HEK293T (cell line): ENCODE measurements around the gene CAMK2D.

ENCODE experiments used
- CTCF ChIA-PET: fragments of 350-600 bp; formaldehyde crosslinking; extraction: SDS; loops from one replicate; lab custom pipeline; 2021; ENCODE audit warnings: antibody characterized with exemption, inconsistent platforms; lab: Yijun Ruan, JAX
- POLR2A ChIA-PET: fragments of 350-600 bp; formaldehyde crosslinking; extraction: SDS; loops from one replicate; lab custom pipeline; 2020; ENCODE audit warnings: antibody characterized with exemption, inconsistent platforms; lab: Yijun Ruan, JAX
- DNase-seq: peaks from one replicate; pipeline ENCODE4 v3.0.0; 2012; ENCODE audit warnings: mixed read lengths; ENCODE audit errors: extremely low spot score
- ARNT ChIP-seq: fragments of 450-650 bp; IDR thresholded peaks from 2 replicates; pipeline ENCODE4 v1.6.1; 2017; ENCODE audit warnings: mild to moderate bottlenecking
- BHLHE40 ChIP-seq: fragments of 450-650 bp; IDR thresholded peaks from 2 replicates; pipeline ENCODE4 v1.6.1; 2016; ENCODE audit warnings: mild to moderate bottlenecking, moderate library complexity, borderline replicate concordance
- CTBP1 ChIP-seq: fragments of 450-650 bp; IDR thresholded peaks from 2 replicates; pipeline ENCODE4 v1.6.1; 2016; ENCODE audit warnings: borderline replicate concordance
- ELF4 ChIP-seq: fragments of 450-650 bp; IDR thresholded peaks from 2 replicates; pipeline ENCODE4 v1.6.1; 2017; ENCODE audit warnings: antibody characterized with exemption
- FOXA1 ChIP-seq: fragments of 450-650 bp; IDR thresholded peaks from 2 replicates; pipeline ENCODE4 v1.6.1; 2016; ENCODE audit warnings: mild to moderate bottlenecking
- FOXK2 ChIP-seq: fragments of 450-650 bp; IDR thresholded peaks from 2 replicates; pipeline ENCODE4 v1.6.1; 2016; ENCODE audit warnings: mild to moderate bottlenecking
- FOXM1 ChIP-seq: fragments of 450-650 bp; IDR thresholded peaks from 2 replicates; pipeline ENCODE4 v1.6.1; 2017; ENCODE audit warnings: mild to moderate bottlenecking, borderline replicate concordance
- HDGF ChIP-seq: fragments of 450-650 bp; IDR thresholded peaks from 2 replicates; pipeline ENCODE4 v1.6.1; 2017; ENCODE audit warnings: antibody characterized with exemption, borderline replicate concordance
- L3MBTL2 ChIP-seq: fragments of 450-650 bp; conservative IDR thresholded peaks from 2 replicates; pipeline ENCODE4 v1.6.1; 2016; ENCODE audit warnings: mild to moderate bottlenecking
- LEF1 ChIP-seq: fragments of 450-650 bp; IDR thresholded peaks from 2 replicates; pipeline ENCODE4 v1.6.1; 2017; ENCODE audit warnings: mild to moderate bottlenecking, borderline replicate concordance
- NFRKB ChIP-seq: fragments of 450-650 bp; IDR thresholded peaks from 2 replicates; pipeline ENCODE4 v1.6.1; 2016; ENCODE audit warnings: mild to moderate bottlenecking, moderate library complexity
- PKNOX1 ChIP-seq: fragments of 450-650 bp; IDR thresholded peaks from 2 replicates; pipeline ENCODE4 v1.6.1; 2016
- SP1 ChIP-seq: fragments of 450-650 bp; IDR thresholded peaks from 2 replicates; pipeline ENCODE4 v1.6.1; 2017
- SUZ12 ChIP-seq: fragments of 450-650 bp; IDR thresholded peaks from 2 replicates; pipeline ENCODE4 v1.6.1; 2016; ENCODE audit warnings: mild to moderate bottlenecking
- TARDBP ChIP-seq: fragments of 450-650 bp; IDR thresholded peaks from 2 replicates; pipeline ENCODE4 v1.6.1; 2016
- ZNF384 ChIP-seq: fragments of 450-650 bp; IDR thresholded peaks from 2 replicates; pipeline ENCODE4 v1.6.1; 2016

Gene CAMK2D

DNA sequence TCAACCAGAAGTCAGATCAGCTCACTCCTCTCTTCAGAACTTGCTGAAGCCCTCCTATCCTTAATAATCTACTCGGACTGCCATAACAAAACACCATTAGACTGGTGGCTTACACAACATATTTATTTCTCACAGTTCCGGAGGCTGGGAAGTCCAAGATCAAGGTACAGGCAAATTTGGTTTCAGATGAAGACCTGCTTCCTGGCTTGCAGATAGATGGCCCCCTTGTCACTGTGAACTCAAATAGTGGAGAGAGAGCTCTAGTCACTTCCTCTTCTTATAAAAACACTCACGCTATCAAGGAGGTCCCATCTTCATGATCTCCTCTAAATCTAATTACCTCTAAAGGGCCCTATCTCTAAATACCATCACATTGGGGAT is 125.1 kb downstream of the CAMK2D start:
- TF ChIP-seq PKNOX1 = no peak
- no peak for TF ChIP-seq ELF4
- TF ChIP-seq SP1 = no peak
- TF ChIP-seq ARNT = no peak
- no peak for TF ChIP-seq TARDBP
- TF ChIP-seq FOXA1 = no peak
- TF ChIP-seq CTBP1 = no peak
- TF ChIP-seq FOXM1 = no peak
- TF ChIP-seq NFRKB = no peak
- TF ChIP-seq FOXK2 = no peak
- TF ChIP-seq BHLHE40 = no peak
- TF ChIP-seq SUZ12 = no peak
- TF ChIP-seq LEF1 = no peak
- no peak for TF ChIP-seq L3MBTL2
- TF ChIP-seq HDGF = no peak
- TF ChIP-seq ZNF384 = no peak
- no peak for DNase-seq
- CTCF ChIA-PET = no interaction called here
- POLR2A ChIA-PET = no interaction called here

GRCh38 chr4:113635739-113636437 is 125.7 kb downstream of the CAMK2D start:
- DNase-seq = no peak
- ChIA-PET CTCF (interaction anchor here (0.6 kb wide), 1 partner anchor 58 kb away, joined by 3 read pairs; no protein-coding TSS in a partner anchor), POLR2A (no interaction called here)
- no peak for TF ChIP-seq CTBP1
- no peak for TF ChIP-seq PKNOX1
- no peak for TF ChIP-seq L3MBTL2
- no peak for TF ChIP-seq SP1
- TF ChIP-seq NFRKB = no peak
- no peak for TF ChIP-seq ZNF384
- TF ChIP-seq TARDBP = no peak
- no peak for TF ChIP-seq BHLHE40
- no peak for TF ChIP-seq HDGF
- TF ChIP-seq LEF1 = no peak
- TF ChIP-seq SUZ12 = no peak
- no peak for TF ChIP-seq ELF4
- no peak for TF ChIP-seq FOXA1
- TF ChIP-seq ARNT = no peak
- TF ChIP-seq FOXM1 = no peak

DNA sequence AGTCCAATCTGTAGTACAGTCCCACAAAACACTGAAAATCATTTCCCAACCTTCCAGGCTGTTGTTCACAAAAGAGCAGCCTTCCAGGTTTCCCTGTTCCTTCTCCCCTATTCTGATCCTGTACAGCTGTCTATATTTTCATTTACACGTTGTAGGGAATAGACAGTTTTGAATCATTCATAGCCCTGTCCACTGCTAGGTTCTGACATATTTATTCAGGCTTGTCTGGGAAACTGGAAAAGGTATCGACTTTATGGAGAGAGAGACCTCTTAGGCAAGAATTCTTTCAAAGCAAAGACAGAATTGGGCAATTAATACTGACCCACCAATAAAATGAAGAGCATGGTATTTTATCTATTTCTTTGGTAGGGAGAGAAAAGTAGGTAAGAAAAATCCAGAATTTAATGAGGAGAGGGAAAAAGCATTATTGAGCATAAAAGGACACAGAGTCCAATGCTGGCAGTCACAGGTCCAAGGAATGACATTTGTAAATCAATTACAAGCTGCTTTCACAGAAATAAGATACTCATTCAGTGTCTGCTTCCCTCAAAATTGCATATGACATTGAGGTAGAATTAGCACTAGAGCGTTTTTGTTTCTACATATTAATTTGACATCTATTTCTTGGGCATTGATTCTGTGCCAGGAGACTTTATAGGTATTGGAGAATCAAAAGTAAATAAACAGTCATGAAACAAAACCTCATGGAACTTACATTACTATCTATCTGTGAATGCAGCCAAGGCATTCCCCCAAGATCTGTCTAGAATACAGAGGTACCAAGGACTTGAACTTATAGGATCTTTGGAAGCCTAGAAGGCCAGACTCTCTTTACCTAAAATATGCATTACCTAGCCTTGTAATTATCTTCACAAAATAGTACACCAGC is 127.2 kb downstream of the CAMK2D start:
- CTCF ChIA-PET = interaction anchor here (0.5 kb wide), 1 partner anchor 126 kb away, joined by 3 read pairs; no protein-coding TSS in a partner anchor
- POLR2A ChIA-PET = no interaction called here
- no peak for DNase-seq
- TF ChIP-seq FOXM1 (no peak), FOXK2 (no peak), TARDBP (no peak)

GRCh38 chr4:113633467-113633866 is 128.1 kb downstream of the CAMK2D start:
- no peak for DNase-seq
- TF ChIP-seq FOXM1 = no peak
- no peak for TF ChIP-seq ZNF384
- TF ChIP-seq BHLHE40 = no peak
- no peak for TF ChIP-seq ARNT
- no peak for TF ChIP-seq FOXK2
- TF ChIP-seq FOXA1 = no peak
- no peak for TF ChIP-seq ELF4
- no peak for TF ChIP-seq TARDBP
- no peak for TF ChIP-seq LEF1
- TF ChIP-seq SP1 = no peak
- TF ChIP-seq L3MBTL2 = no peak
- no peak for TF ChIP-seq NFRKB
- TF ChIP-seq SUZ12 = no peak
- no peak for TF ChIP-seq CTBP1
- TF ChIP-seq HDGF = no peak
- no peak for TF ChIP-seq PKNOX1
- ChIA-PET CTCF (interaction anchor here (0.5 kb wide), 1 partner anchor 127 kb away, joined by 3 read pairs; no protein-coding TSS in a partner anchor), POLR2A (no interaction called here)

- TF ChIP-seq BHLHE40 = no peak
- ChIA-PET CTCF (no interaction called here), POLR2A (no interaction called here)
- DNase-seq = no peak
Observed at GRCh38 chr4:113628711-113629110, 132.8 kb downstream of the CAMK2D start.

DNA sequence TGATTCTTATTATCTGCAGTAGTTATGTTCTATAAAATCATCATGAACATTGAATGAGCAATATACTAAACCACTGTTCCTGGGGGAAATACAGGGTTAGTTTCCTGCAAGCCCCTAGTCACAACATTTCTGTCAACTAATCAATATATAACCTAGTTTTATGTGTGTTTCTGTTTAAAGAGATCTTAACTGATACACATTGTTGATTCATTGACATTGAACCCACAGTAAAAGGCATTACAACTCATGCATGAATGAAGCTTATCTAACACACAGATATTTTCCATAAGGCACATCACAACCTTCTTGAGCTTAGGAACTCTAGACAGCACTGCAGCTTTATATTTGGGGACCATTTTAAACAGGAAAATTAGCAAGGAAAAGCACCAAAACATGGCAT is 134.2 kb downstream of the CAMK2D start:
- CTCF ChIA-PET = no interaction called here
- DNase-seq = no peak
- POLR2A ChIA-PET = no interaction called here
- no peak for TF ChIP-seq FOXM1
- TF ChIP-seq ZNF384 = no peak
- no peak for TF ChIP-seq SP1
- peak; percentile 64 for TF ChIP-seq PKNOX1
- TF ChIP-seq TARDBP = no peak
- no peak for TF ChIP-seq LEF1
- TF ChIP-seq FOXA1 = no peak
